ENCODE data around the gene ANGPTL4.
"Not testable (repeated sequence)": the region's sequence is repeated elsewhere in the genome, so short reads cannot be mapped to it uniquely, and the experiment has no call there.

ANGPTL4 gene

GRCh38 chr19:8377598-8377997 lies 13.6 kb downstream of the ANGPTL4 start:
- H3K4me3 ChIP-seq (ENCODE audit: low read depth, low read length) = no peak overlapping the region
- in situ Hi-C loops (cut with HindIII; ENCODE audit: low sequenced_read_pairs) = loop anchor here (10.0 kb wide), 1 partner anchor 107 kb away; no protein-coding TSS in a partner anchor
- DNase-seq (ENCODE audit: low read depth) = no peak
- no peak for TF ChIP-seq CTCF (IDR thresholded peaks at IDR 0.05; ENCODE audit: low read depth, low read length, missing control alignments)

GRCh38 chr19:8379156-8379891 lies 15.4 kb downstream of the ANGPTL4 start:
- not testable (repeated sequence) for H3K4me3 ChIP-seq (ENCODE audit: low read depth, low read length); DNase-seq (ENCODE audit: low read depth)
- in situ Hi-C loops (cut with HindIII; ENCODE audit: low sequenced_read_pairs) = loop anchor here (10.0 kb wide), 1 partner anchor 105 kb away; no protein-coding TSS in a partner anchor

DNA sequence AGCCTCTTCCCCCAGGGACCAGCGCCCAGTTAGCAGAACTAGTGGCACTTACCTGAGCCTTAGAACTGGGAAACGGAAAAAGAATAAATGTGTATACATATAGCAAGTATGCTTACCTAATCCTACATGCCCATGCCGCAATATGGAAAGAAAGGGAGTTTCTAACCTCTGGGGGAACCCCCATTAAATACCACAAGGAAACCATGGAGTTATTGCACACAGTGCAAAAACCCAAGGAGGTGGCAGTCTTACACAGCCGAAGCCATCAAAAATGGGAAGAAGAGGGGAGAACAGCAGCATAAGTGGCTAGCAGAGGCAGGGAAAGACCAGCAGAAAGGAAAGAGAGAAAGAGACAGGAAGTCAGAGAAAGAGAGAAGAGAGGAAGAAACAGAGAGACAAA lies 20.6 kb downstream of the ANGPTL4 start:
- in situ Hi-C loops (cut with HindIII; ENCODE audit: low sequenced_read_pairs) = not testable (repeated sequence)

DNA sequence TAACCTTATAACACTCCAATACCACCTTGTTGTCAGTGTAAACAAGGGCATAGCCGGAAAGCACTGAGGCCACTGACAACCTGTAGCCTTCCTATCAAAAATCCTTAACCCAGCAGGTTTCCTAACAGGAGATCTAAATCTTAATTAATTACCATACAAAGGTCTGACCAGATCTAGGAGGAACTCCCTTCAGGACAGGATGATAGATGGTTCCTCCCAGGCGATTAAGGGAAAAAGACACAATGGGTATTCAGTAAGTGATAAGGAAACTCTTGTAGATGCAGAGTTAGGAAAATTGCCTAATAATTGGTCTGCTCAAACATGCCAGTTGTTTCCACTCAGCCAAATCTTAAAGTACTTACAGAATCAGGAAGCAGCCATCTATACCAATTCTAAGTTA lies 21.1 kb downstream of the ANGPTL4 start:
- in situ Hi-C loops (cut with HindIII; ENCODE audit: low sequenced_read_pairs); H3K4me3 ChIP-seq (ENCODE audit: low read depth, low read length); DNase-seq (ENCODE audit: low read depth): not testable (repeated sequence)

More for the DNA sequence above, 20.6 kb downstream of the ANGPTL4 start:
- H3K4me3 ChIP-seq (ENCODE audit: low read depth, low read length); DNase-seq (ENCODE audit: low read depth): not testable (repeated sequence)

- H3K4me3 ChIP-seq (ENCODE audit: low read depth, low read length); in situ Hi-C loops (cut with HindIII; ENCODE audit: low sequenced_read_pairs); DNase-seq (ENCODE audit: low read depth): not testable (repeated sequence)
These were observed 21.6 kb downstream of the ANGPTL4 start for GRCh38 chr19:8385566-8385965.

DNA sequence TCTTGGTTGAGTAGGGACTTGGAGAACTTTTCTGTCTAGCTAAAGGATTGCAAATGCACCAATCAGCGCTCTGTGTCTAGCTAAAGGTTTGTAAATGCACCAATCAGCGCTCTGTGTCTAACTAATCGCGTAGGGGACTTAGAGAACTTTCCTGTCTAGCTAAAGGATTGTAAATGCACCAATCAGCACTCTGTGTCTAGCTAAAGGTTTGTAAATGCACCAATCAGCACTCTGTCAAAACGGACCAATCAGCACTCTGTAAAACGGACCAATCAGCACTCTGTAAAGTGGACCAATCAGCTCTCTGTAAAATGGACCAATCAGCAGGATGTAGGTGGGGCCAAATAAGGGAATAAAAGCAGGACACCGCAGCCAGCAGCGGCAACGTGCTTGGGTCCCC lies 22.5 kb downstream of the ANGPTL4 start:
- in situ Hi-C loops (cut with HindIII; ENCODE audit: low sequenced_read_pairs); H3K4me3 ChIP-seq (ENCODE audit: low read depth, low read length); DNase-seq (ENCODE audit: low read depth): not testable (repeated sequence)

- TF ChIP-seq CTCF (IDR thresholded peaks at IDR 0.05; ENCODE audit: low read depth, low read length, missing control alignments) = no peak
- no peak overlapping the region for H3K4me3 ChIP-seq (ENCODE audit: low read depth, low read length)
- no peak for DNase-seq (ENCODE audit: low read depth)
- in situ Hi-C loops (cut with HindIII; ENCODE audit: low sequenced_read_pairs) = no loop called here
These were observed 23.0 kb downstream of the ANGPTL4 start for GRCh38 chr19:8386990-8387389.

DNA sequence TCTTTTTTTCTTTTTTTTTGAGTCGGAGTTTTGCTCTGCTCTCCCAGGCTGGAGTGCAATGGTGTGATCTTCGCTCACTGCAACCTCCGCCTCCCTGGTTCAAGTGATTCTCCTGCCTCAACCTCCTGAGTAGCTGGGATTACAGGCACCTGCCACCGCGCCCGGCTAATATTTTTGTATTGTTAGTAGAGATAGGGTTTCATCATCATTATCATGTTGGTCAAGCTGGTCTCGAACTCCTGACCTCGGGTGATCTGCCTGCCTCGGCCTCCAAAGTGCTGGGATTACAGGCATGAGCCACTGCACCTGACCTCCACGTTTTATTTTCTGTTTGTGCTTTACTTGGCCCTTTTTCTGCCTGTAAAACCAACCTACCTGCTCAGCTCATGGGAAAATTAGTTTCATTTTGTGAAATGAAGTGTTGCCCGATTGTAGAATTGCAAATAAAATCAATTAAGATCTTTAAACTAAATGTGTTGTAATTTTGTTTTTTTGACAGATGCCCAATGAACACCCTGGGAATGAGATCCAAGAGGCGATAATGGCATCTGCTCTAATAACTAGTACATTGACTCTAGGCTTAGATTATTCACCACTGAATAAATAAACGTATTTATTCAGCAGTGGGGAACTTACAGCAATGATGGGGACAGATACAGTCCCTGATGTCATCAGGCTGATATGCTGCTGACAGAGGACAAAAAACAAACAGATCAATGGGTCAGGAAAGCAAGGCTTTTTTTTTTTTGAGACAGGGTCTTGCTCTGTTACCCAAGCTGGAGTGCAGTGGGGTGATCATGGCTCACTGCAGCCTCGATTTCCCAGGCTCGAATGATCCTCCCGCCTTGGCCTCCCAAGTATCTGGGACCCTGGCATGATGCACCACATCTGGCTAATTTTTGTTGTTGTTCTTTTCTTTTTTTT lies 24.0 kb downstream of the ANGPTL4 start:
- no peak overlapping the region for H3K4me3 ChIP-seq (ENCODE audit: low read depth, low read length)
- no peak for DNase-seq (ENCODE audit: low read depth)
- TF ChIP-seq CTCF (IDR thresholded peaks at IDR 0.05; ENCODE audit: low read depth, low read length, missing control alignments) = no peak
- in situ Hi-C loops (cut with HindIII; ENCODE audit: low sequenced_read_pairs) = no loop called here

GRCh38 chr19:8388612-8388958 lies 24.6 kb downstream of the ANGPTL4 start:
- in situ Hi-C loops (cut with HindIII; ENCODE audit: low sequenced_read_pairs) = no loop called here
- DNase-seq (ENCODE audit: low read depth) = no peak
- no peak overlapping the region for H3K4me3 ChIP-seq (ENCODE audit: low read depth, low read length)
- no peak for TF ChIP-seq CTCF (IDR thresholded peaks at IDR 0.05; ENCODE audit: low read depth, low read length, missing control alignments)
